DND-41 (cell line): ENCODE data around the gene KSR1.

Experiments
- CTCF ChIP-seq: IDR thresholded peaks from 2 replicates; pipeline ENCODE4 v1.5.1; 2012; ENCODE audit warnings: borderline replicate concordance, low read length, moderate library complexity, mild to moderate bottlenecking; ENCODE audit not compliant: poor library complexity, severe bottlenecking; ENCODE audit errors: extremely low read depth
- EZH2 ChIP-seq: IDR thresholded peaks from 3 replicates; pipeline ENCODE4 v1.6.1; 2012; ENCODE audit warnings: borderline replicate concordance, low read depth, mild to moderate bottlenecking, moderate library complexity, low read length, inconsistent platforms; ENCODE audit not compliant: severe bottlenecking

GRCh38 chr17:27458524-27458908 lies 2.3 kb downstream of the KSR1 start:
- TF ChIP-seq CTCF, result no peak
- no peak for TF ChIP-seq EZH2
